ENCODE results near the gene ZNF28.
"Not testable (repeated sequence)": the region's sequence is repeated elsewhere in the genome, so short reads cannot be mapped to it uniquely, and the experiment has no call there.

Gene ZNF28

DNA sequence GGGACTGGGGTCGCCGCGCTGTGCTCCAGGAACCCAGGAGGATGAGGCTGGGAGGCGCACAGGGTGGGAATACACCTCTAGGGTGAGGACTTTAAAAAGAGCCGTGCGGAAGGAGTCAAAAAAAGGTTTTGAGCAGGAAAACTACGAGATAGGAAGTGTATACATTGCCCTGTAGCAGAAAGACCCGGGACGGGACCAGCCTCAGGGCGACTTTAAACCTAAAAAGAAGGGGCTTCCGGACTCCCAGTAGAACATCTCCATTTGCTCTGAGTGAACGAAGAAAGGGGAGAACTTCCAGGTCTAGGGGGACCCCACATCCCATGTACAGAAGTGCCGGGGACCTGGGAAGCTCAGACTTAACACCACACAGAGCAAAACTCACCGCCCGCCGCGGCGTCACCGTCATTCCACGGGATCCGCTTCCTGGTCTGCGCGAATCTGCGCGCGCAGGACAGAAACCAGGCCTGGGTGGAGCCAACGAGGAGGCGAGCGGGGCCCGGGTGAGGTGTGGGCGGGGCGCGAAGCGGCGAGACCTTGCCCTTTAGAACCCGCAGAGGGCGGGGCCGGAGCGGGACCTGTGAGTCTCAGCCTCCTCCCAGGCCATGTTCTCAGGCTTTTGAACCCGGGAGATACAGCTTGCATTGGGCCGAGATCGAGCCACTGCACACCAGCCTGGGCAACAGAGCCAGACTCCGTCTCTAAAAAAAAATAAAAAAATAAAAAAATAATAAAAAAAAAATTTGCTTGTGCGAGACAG lies at the start of gene ZNF28:
ZNF28 (minus strand) TSS at position 430 of the 757 bp plus-strand sequence. CDS start 3,675 bp downstream, outside the sequence.
- DNase-seq, result peak; percentile 4 to 40 (median 6)

DNA sequence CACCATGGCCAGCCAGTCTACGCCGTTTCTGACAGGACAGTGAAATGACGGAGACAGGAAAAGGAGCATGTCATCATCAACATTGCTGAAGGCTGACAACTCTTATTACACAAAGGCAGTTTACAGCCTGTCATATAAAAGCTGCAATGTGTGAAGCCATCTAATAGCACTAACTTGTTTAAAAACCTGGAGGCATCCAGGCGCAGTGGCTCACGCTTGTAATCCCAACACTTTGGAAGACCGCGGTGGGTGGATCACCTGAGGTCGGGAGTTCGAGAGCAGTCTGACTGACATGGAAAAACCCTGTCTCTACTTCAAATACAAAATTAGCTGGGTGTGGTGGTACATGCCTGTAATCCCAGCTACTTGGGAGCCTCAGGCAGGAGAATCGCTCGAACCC lies 46.6 kb upstream of the ZNF28 start:
- DNase-seq, result not testable (repeated sequence)

- peak; percentile 43 to 55 (median 46) for DNase-seq
Observed at GRCh38 chr19:52857378-52858191, 36.2 kb upstream of the ZNF28 start, which contains the start of gene ZNF468. ZNF468 (minus strand) TSS chr19:52857619; CDS start chr19:52854272, 3,347 bp downstream.

- not testable (repeated sequence) for DNase-seq
Observed at GRCh38 chr19:52856540-52857377, 35.3 kb upstream of the ZNF28 start.

DNA sequence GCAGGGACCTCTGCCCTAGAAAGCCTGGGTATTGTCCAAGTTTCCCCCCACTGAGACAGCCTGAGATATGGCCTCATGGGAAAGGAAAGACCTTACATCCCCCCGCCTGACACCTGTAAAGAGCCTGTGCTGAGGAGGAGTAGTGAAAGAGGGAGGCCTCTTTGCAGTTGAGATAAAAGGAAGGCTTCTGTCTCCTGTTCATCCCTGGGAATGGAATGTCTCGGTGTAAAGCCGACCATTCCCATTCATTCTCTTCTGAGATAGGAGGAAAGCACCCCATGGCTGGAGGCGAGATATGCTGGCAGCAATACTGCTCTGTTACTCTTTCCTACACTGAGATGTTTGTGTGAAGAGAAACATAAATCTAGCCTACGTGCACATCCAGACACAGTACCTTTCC lies 25.9 kb upstream of the ZNF28 start:
- not testable (repeated sequence) for DNase-seq

- DNase-seq, result not testable (repeated sequence)
Observed at GRCh38 chr19:52840825-52841465, 19.5 kb upstream of the ZNF28 start.

DNA sequence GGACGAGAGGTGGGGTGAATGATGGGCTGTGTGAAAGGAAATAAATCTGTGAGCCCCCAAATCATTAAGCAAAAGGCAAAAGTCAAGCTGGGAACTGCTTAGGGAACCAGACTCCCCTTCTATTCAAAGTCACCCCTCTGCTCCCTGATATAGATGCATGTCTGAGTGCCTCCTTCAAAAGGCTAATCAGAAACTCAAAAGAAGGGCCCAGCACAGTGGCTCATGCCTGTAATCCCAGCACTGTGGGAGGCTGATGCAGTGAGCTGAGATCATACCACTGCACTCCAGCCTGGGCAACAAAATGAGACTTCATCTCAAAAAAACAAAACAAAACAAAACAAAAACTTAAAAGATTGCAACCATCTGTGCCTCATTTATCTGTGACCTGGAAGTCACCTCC lies 12.9 kb upstream of the ZNF28 start:
- not testable (repeated sequence) for DNase-seq

DNA sequence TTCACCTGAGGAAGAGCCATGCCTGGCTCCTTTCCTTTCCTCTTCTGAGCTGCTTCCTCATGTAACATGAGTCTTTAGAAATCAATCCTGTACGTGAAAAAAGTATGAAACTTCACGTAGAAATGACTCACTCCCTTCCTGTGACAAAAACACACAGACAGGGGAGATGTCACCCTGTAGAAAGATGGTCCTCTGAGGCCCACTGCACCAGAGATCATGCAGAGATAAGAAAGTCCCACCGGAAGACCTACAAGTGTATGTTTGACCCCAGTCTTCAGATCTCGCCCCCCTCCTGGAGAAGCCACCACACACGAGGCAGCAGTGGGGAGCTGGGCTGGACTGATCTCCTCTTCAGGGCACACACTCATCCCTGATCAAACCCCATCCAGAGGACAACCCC lies 12.1 kb upstream of the ZNF28 start:
- not testable (repeated sequence) for DNase-seq

DNA sequence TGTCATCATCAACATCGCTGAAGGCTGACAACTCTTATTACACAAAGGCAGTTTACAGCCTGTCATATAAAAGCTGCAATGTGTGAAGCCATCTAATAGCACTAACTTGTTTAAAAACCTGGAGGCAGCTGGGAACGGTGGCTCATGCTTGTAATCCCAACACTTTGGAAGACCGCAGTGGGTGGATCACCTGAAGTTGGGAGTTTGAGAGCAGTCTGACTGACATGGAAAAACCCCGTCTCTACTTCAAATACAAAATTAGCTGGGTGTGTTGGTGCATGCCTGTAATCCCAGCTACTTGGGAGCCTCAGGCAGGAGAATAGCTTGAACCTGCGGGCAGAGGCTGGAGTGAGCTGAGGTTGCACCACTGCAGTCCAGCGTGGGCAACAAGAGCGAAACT lies 8.4 kb upstream of the ZNF28 start:
- not testable (repeated sequence) for DNase-seq

DNA sequence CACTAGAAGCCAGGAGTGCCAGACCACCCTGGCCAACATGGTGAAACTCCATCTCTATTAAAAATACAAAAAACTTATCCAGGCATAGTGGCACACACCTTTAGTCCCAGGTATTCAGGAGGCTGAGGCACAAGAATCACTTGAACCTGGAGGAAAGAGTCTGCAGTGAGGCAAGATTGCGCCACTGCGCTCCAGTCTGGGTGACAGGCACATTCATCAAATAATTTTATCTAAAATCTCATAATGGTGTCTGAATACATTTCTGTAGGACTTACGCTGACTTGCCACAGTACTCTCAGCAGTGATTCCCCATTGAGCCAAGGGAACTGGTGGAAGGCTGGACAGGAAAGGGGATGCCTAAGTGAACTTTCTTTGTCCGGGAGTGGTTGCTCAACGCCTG lies 4.3 kb upstream of the ZNF28 start:
- no peak for DNase-seq

DNA sequence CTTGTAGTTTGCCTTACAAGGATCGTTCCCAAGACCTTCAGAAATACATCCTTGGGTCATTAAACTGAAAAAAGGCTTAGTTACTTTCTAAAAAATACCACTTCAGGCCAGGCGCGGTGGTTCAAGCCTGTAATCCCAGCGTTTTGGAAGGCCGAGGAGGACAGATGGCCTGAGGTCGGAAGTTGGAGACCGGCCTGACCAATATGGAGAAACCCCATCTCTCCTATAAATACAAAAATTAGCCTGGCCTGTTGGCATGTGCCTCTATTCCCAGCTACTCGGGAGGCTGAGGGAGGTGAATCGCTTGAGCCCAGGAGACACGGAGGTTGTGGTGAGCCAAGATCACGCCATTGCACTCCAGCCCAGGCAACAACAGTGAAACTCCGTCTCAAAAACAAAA lies 2.2 kb upstream of the ZNF28 start:
- DNase-seq, result no peak

- DNase-seq, result not testable (repeated sequence)
Observed at GRCh38 chr19:52820472-52821203, 795 bp downstream of the ZNF28 start.

- no peak for DNase-seq
Observed at GRCh38 chr19:52809801-52810200, 11.6 kb downstream of the ZNF28 start.

DNA sequence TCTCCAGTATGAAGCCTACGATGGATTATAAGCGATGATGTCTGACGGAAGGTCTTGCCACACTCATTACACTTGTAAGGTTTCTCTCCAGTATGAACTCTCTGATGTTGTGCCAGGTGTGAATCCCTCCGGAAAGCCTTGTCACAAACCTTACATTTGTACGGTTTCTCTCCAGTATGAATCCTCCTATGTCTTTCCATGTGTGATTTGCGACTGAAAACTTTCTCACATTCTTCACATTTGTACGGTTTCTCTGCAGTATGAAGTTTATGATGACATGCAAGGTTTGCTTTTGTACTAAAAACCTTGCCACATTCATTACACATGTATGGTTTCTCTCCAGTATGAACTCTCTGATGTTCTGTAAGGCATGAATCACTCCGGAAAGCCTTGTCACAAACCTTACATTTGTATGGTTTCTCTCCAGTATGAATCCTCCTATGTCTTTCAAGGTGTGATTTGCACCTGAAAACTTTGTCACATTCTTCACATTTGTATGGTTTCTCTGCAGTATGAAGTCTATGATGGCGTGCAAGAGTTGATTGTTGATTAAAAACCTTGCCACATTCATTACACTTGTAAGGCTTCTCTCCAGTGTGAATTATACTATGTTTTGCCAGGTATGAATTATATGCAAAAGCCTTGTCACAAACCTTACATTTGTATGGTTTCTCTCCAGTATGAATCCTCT lies 21.3 kb downstream of the ZNF28 start:
- DNase-seq, result not testable (repeated sequence)

DNA sequence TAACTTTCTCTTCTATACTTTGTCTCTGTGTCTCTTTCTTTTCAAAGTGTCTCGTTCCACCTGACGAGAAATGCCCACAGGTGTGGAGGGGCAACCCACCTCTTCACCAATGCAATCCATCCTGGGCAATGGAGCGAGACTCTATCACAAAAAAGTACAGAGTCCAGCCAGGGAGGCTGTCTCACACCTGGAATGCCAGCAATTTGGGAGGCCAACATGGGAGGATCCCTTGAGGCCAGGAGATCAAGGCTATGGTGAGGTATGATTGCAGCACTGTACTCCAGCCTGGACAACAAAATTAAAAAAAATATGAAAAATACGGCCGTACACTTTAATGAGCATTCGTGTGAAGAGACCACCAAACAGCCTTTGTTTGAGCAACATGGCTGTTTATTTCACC lies 32.0 kb downstream of the ZNF28 start:
- DNase-seq, result no peak

- peak in 3 of 4 experiments; percentile 31 to 53 (median 31) for DNase-seq
Observed at GRCh38 chr19:52786464-52787354, 34.7 kb downstream of the ZNF28 start, which contains the start of gene ZNF600. ZNF600 (minus strand) TSS chr19:52786791; CDS start chr19:52778888, 7,903 bp downstream.

DNA sequence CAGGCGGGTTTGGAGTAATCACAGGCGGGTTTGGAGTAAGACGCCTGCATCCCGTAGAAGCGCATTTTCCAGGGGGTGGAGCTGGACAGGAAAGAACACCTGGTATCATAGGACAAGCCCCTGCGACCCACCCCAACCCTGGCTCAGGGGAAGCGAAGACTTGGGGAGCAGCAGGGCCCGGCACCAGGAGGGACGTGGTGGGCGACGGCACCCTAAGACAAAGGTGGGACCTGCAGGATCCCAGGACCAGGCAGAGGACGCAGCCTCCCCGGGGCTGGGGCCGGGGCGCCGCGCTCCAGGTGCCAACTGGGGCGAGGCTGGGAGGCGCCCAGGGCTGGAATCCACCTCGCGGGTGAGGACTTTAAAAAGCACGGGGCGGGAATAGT lies 35.4 kb downstream of the ZNF28 start:
- DNase-seq, result no peak

- no peak for DNase-seq
Observed at GRCh38 chr19:52785506-52785905, 35.9 kb downstream of the ZNF28 start.

DNA sequence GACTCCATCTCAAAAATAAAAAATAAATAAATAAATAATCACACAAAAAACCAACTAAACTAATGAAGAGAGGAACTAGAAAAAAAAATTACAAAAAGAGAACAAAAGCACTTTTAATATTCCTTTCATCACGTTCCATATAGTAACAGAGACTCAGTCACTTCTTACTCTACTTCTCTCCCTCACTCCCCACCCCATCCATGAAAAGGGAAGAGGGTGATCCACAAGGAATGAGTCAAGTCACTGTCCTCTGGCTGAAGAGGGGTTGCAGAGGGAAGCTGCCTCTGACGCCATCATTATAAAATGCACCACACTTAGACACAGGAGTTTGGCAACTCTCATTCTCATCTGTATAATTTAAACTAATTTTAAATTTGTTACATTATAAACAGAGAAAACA lies 38.6 kb downstream of the ZNF28 start:
- not testable (repeated sequence) for DNase-seq

DNA sequence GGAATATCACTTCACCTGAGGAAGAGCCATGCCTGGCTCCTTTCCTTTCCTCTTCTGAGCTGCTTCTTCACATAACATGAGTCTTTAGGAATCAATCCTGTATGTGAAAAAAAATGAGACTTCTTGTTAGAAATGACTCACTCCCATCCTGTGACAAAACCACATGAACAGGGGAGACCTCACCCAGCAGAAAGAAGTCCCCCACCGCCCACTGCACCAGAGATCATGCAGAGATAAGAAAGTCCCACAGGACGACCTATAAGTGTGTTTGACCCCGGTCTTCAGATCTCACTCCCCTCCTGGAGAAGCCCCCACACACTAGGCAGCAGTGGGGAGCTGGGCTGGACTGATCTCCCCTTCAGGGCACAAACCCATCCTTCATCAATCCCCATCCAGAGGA lies 42.6 kb downstream of the ZNF28 start:
- no peak for DNase-seq
